NB4 (cell line): ENCODE measurements around the gene DDX46.

Experiments used
- DNase-seq: peaks from one replicate; pipeline ENCODE4 v3.0.0; 2010; ENCODE audit warnings: low read depth
- H3K4me3 ChIP-seq: one replicate; pipeline ENCODE4 v1.5.1; 2011; ENCODE audit warnings: mild to moderate bottlenecking, low read depth, low read length, moderate library complexity
- MAX ChIP-seq: IDR thresholded peaks from 2 replicates; pipeline ENCODE4 v1.6.1; 2011; ENCODE audit warnings: low read depth, low read length
- MYC ChIP-seq: IDR thresholded peaks from 2 replicates; pipeline ENCODE4 v1.6.1; 2011; ENCODE audit warnings: low read depth, low read length
- POLR2A ChIP-seq: IDR thresholded peaks from 2 replicates; pipeline ENCODE4 v1.6.1; 2011; ENCODE audit warnings: mild to moderate bottlenecking; ENCODE audit not compliant: insufficient read length; ENCODE audit errors: extremely low read depth
- TF ChIP-seq, protein P1 (sequence below): IDR thresholded peaks from one replicate; pipeline ENCODE4 v1.5.1; 2012; ENCODE audit warnings: low read depth, low read length

The DDX46 gene

GRCh38 chr5:134735243-134735642, 23.3 kb upstream of the DDX46 start:
- TF ChIP-seq POLR2A (no peak), MAX (no peak), MYC (no peak)
- TF ChIP-seq, protein P1, sequence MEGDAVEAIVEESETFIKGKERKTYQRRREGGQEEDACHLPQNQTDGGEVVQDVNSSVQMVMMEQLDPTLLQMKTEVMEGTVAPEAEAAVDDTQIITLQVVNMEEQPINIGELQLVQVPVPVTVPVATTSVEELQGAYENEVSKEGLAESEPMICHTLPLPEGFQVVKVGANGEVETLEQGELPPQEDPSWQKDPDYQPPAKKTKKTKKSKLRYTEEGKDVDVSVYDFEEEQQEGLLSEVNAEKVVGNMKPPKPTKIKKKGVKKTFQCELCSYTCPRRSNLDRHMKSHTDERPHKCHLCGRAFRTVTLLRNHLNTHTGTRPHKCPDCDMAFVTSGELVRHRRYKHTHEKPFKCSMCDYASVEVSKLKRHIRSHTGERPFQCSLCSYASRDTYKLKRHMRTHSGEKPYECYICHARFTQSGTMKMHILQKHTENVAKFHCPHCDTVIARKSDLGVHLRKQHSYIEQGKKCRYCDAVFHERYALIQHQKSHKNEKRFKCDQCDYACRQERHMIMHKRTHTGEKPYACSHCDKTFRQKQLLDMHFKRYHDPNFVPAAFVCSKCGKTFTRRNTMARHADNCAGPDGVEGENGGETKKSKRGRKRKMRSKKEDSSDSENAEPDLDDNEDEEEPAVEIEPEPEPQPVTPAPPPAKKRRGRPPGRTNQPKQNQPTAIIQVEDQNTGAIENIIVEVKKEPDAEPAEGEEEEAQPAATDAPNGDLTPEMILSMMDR = no peak
- peak; percentile 49 for DNase-seq
- no peak overlapping the region for H3K4me3 ChIP-seq

DNA sequence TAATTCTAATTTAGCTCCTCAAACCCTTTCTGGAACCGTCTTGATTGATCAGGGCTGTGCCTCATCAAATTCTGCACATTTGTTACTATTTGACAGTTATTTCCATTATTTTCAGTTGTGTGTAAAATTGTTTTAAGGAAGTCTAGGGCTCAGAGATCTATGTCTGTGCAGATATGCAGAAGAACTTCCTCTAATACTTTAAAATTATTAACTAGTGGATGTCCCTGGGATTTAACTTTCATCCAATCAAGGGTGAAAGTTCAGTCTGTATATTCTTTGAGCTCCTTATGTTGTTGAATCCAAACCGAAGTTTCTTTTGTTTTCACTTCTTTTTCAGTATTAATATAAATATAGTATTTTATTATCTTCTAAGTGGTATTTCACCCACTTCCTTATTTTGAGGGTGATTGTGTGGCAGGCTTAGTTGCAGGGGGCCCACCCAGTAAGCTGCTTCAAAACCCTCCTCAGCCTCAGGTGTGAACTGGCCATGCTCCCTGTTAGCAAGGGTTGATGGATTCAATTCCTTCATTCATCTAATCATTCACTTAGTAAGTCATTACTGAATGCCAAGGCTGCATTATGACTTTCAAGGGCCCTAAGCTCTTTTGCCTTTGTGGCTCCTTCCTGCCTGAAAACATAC, 22.3 kb upstream of the DDX46 start:
- peak; percentile 58 for DNase-seq

DNA sequence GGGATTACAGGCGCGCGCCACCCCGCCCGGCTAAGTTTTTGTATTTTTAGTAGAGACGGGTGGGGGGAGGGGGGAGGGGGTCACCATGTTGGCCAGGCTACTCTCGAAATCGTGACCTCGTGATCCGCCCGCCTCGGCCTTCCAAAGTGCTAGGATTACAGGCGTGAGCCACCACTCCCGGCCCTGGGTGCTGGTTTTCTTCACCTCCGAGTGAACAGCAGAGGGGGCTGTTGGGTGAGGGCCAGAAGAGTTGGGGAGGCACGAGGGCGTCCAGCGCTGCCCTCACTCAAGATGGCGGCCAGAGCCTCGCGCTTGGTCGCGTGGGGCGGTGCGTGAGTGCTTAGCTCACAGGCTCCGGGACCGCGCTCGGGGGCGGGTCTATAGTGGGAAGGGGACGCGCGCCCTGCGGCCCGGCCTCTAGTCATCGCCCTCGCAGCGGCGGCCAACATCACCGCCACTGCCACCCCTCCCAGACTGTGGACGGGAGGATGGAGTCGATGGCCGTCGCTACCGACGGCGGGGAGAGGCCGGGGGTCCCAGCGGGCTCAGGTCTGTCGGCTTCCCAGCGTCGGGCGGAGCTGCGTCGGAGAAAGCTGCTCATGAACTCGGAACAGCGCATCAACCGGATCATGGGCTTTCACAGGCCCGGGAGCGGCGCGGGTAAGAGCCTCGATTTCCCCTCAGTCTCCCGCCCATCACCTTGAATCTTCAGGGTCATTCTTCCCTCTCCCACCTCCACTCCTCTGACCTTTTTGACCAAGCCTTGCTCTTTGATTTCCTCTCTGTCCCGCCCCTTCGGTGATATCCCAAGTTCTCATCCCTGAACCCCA, 20.2 kb upstream of the DDX46 start, which contains the start of gene CAMLG:
Gene CAMLG (plus strand): TSS at position 416 of the 830 bp plus-strand sequence. CDS start 73 bp downstream, at position 489.
- DNase-seq = peak; percentile 98
- TF ChIP-seq MAX (peak; percentile 94), MYC (peak; percentile 99), POLR2A (peak; percentile 57)
- TF ChIP-seq, protein P1 = peak; percentile 64
- H3K4me3 ChIP-seq = peak within 1 kb of the TSS; percentile 90

More for the DNA sequence above, 22.3 kb upstream of the DDX46 start:
- no peak overlapping the region for H3K4me3 ChIP-seq
- TF ChIP-seq, protein P1 = no peak
- TF ChIP-seq MAX (no peak), POLR2A (no peak), MYC (no peak)

GRCh38 chr5:134738963-134739661, 19.5 kb upstream of the DDX46 start:
- peak; percentile 69 for DNase-seq
- TF ChIP-seq MAX (no peak; the same call in 1 of the 2 replicates), POLR2A (no peak), MYC (no peak)
- TF ChIP-seq, protein P1 = peak; percentile 18
- peak overlapping the region; percentile 90 for H3K4me3 ChIP-seq

- H3K4me3 ChIP-seq = no peak overlapping the region
- TF ChIP-seq POLR2A (no peak), MYC (no peak), MAX (no peak)
- TF ChIP-seq, protein P1 = no peak
- DNase-seq = no peak
Observed at GRCh38 chr5:134741052-134741451, 17.5 kb upstream of the DDX46 start.
